ENCODE measurements around the gene RILPL1.

- TF ChIP-seq CTCF (IDR thresholded peaks at IDR 0.05) (no peak), POLR2A (IDR thresholded peaks at IDR 0.05) (no peak)
Observed at GRCh38 chr12:123550700-123551099, 17.2 kb upstream of the RILPL1 start.

Measured in right lobe of liver (tissue), 4 donors.